ENCODE results near the gene SYT12. TPM values are rescaled to one million over a fixed set of nuclear protein-coding genes. Genes with fewer than 3 reads are reported as not detected.

The SYT12 gene
- total and polyA plus RNA-seq, 2 of the 4 experiments (the other 2 are of a cell fraction) = 0.54 to 0.74 TPM

- Histone ChIP-seq H4K20me1 (ENCODE audit: insufficient read depth, low read length) (no peaks in the 10 kb centered on the region), H3K79me1 (ENCODE audit: low read depth in 1 of 2, low read length in 2 of 2) (no peaks in the 10 kb centered on the region), H2BK5ac (ENCODE audit: low read depth, low read length, poor library complexity, severe bottlenecking) (no peak overlapping the region), H3K9me1 (ENCODE audit: insufficient read depth, low read length) (no peaks in the 10 kb centered on the region), H4K5ac (ENCODE audit: low read depth, low read length) (no peak overlapping the region), H3K27me3 (ENCODE audit: control insufficient read depth, insufficient read depth, low read length) (no peaks in the 10 kb centered on the region; the same call in 1 of the 2 replicates), H2BK15ac (ENCODE audit: low read depth, low read length) (no peak overlapping the region), H2BK120ac (ENCODE audit: low read depth, low read length) (no peak overlapping the region), H3K56ac (ENCODE audit: extremely low read depth, insufficient read depth, low read length) (no peak overlapping the region), H2BK20ac (ENCODE audit: low read depth, low read length) (no peak overlapping the region), H3K9ac (ENCODE audit: low read depth, low read length) (no peak overlapping the region), H3K14ac (replicated peaks; ENCODE audit: low read depth, low read length) (no peak overlapping the region), H4K8ac (ENCODE audit: low read depth in 2 of 2, low read length in 2 of 2) (no peak overlapping the region), H3K9me3 (ENCODE audit: control insufficient read depth, insufficient read depth, low read length) (no peaks in the 10 kb centered on the region), H3K4me3 (ENCODE audit: insufficient read depth, low read depth, low read length) (no peak overlapping the region), H3K36me3 (ENCODE audit: control insufficient read depth, insufficient read depth, low read length) (no peaks in the 10 kb centered on the region), H3K4ac (ENCODE audit: low read depth, low read length) (no peak overlapping the region), H3K23ac (ENCODE audit: low read depth, low read length) (no peak overlapping the region), H3K4me1 (ENCODE audit: control insufficient read depth, insufficient read depth, low read length) (no peaks in the 10 kb centered on the region), H2AK5ac (ENCODE audit: low read depth, low read length) (no peak overlapping the region), H2AK9ac (replicated peaks; ENCODE audit: low read depth, low read length, poor library complexity) (no peak overlapping the region), H3K4me2 (ENCODE audit: low read depth, low read length) (no peak overlapping the region), H4K91ac (ENCODE audit: insufficient read depth, low read depth, low read length) (no peak overlapping the region), H3K18ac (ENCODE audit: low read depth, low read length) (no peak overlapping the region), H3K27ac (ENCODE audit: insufficient read depth, low read length) (no peak overlapping the region), H2AFZ (replicated peaks; ENCODE audit: low read length, poor library complexity) (no peak overlapping the region)
- BruUV-seq (replicated peaks) = no TSS peak
- in situ Hi-C loops (cut with MboI; ENCODE audit: low sequenced_read_pairs) = no loop called here
- intact Hi-C loops (cut with micrococcal nuclease) = no loop called here
- DNase-seq (no peak), ATAC-seq (ENCODE audit: low read depth) (no peak)
- dilution Hi-C loops (cut with HindIII; ENCODE audit: low sequenced_read_pairs, unreplicated experiment) = no loop called here
- no peak for TF ChIP-seq RCOR1 (IDR thresholded peaks at IDR 0.05; ENCODE audit: insufficient replicate concordance, low read length)
- TF ChIP-seq, protein P1, sequence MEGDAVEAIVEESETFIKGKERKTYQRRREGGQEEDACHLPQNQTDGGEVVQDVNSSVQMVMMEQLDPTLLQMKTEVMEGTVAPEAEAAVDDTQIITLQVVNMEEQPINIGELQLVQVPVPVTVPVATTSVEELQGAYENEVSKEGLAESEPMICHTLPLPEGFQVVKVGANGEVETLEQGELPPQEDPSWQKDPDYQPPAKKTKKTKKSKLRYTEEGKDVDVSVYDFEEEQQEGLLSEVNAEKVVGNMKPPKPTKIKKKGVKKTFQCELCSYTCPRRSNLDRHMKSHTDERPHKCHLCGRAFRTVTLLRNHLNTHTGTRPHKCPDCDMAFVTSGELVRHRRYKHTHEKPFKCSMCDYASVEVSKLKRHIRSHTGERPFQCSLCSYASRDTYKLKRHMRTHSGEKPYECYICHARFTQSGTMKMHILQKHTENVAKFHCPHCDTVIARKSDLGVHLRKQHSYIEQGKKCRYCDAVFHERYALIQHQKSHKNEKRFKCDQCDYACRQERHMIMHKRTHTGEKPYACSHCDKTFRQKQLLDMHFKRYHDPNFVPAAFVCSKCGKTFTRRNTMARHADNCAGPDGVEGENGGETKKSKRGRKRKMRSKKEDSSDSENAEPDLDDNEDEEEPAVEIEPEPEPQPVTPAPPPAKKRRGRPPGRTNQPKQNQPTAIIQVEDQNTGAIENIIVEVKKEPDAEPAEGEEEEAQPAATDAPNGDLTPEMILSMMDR (conservative IDR thresholded peaks at IDR 0.05; ENCODE audit: low read depth, low read length) = no peak
- TF ChIP-seq MXI1 (IDR thresholded peaks at IDR 0.05; ENCODE audit: borderline replicate concordance, low read depth, low read length) = no peak
- TF ChIP-seq MAZ (IDR thresholded peaks at IDR 0.05; ENCODE audit: borderline replicate concordance, low read depth, low read length) = no peak
- TF ChIP-seq POLR2A (IDR thresholded peaks at IDR 0.05; ENCODE audit: low read depth, low read length) = no peak
- no peak for TF ChIP-seq CHD1 (IDR thresholded peaks at IDR 0.05; ENCODE audit: low read depth, low read length)
- no peak for TF ChIP-seq CEBPB (IDR thresholded peaks at IDR 0.05; ENCODE audit: low read depth, low read length)
- no peak for TF ChIP-seq USF2 (IDR thresholded peaks at IDR 0.05; ENCODE audit: low read depth, low read length)
- no peak for TF ChIP-seq SMC3 (IDR thresholded peaks at IDR 0.05; ENCODE audit: low read depth, low read length)
- no peak for TF ChIP-seq RFX5 (IDR thresholded peaks at IDR 0.05; ENCODE audit: low read depth, low read length)
- TF ChIP-seq BHLHE40 (IDR thresholded peaks at IDR 0.05; ENCODE audit: low read depth, low read length) = no peak
- no peak for TF ChIP-seq NFE2L2 (IDR thresholded peaks at IDR 0.05; ENCODE audit: low read depth, low read length)
- TF ChIP-seq, protein P2, sequence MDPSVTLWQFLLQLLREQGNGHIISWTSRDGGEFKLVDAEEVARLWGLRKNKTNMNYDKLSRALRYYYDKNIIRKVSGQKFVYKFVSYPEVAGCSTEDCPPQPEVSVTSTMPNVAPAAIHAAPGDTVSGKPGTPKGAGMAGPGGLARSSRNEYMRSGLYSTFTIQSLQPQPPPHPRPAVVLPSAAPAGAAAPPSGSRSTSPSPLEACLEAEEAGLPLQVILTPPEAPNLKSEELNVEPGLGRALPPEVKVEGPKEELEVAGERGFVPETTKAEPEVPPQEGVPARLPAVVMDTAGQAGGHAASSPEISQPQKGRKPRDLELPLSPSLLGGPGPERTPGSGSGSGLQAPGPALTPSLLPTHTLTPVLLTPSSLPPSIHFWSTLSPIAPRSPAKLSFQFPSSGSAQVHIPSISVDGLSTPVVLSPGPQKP (IDR thresholded peaks at IDR 0.05; ENCODE audit: borderline replicate concordance, low read depth, low read length) = no peak
- no peak for TF ChIP-seq RAD21 (IDR thresholded peaks at IDR 0.05; ENCODE audit: low read length)
- no peak for TF ChIP-seq MAFK (IDR thresholded peaks at IDR 0.05; ENCODE audit: low read depth, low read length)
- no peak for TF ChIP-seq FOS (IDR thresholded peaks at IDR 0.05; ENCODE audit: low read depth, low read length)
- no CpG with 5 or more reads among the region's 7 CpGs for WGBS, 2 experiments (ENCODE audit: extremely low coverage in 2 of 2, insufficient read length in 1 of 2)
- CTCF ChIA-PET = no interaction called here
- POLR2A ChIA-PET (ENCODE audit: unreplicated experiment) = no interaction called here
Measured at GRCh38 chr11:67014343-67014742, 8.6 kb upstream of the SYT12 start.
